ENCODE data around the gene CLTB. TPM values are rescaled to one million over a fixed set of nuclear protein-coding genes. Genes with fewer than 3 reads are reported as not detected.

The CLTB gene
- polyA plus RNA-seq, 3 donors, result 63.2 to 87.6 (median 75.2) TPM

DNA sequence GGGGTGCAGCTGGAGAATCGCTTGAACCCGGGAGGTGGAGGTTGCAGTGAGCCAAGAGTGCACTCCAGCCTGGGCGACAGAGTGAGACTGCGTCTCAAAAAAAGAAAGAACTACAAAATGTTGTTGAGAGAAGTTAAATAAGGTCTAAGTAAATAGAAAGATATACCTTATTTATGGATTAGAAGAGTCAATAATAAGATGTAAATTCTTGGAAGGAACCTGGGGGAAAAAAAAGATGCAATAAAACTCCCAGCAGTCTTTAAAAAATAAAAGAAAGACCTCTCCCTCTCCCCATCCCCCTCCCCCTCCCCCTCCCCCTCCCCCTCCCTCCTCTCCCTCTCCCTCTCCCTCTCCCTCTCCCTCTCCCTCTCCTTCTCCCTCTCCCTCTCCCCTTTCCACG is 16.4 kb upstream of the CLTB start:
- Histone ChIP-seq H3K27me3 (ENCODE audit: control insufficient read depth in 2 of 2, insufficient read depth in 2 of 2, low read length in 2 of 2) (no peaks in the 10 kb centered on the region), H3K4me1 (ENCODE audit: control insufficient read depth in 1 of 2, insufficient read depth in 2 of 2, low read length in 2 of 2) (peaks cover 9 to 10% of the 10 kb centered on the region in 2 donors), H3K36me3 (replicated peaks in 1 of 2; ENCODE audit: control insufficient read depth in 1 of 2, insufficient read depth in 2 of 2, low read length in 2 of 2) (no peaks in the 10 kb centered on the region), H3K4me2 (replicated peaks; ENCODE audit: extremely low read depth, low read length, poor library complexity, severe bottlenecking) (no peak overlapping the region), H3K9me3 (replicated peaks in 1 of 2; ENCODE audit: control insufficient read depth in 1 of 2, insufficient read depth in 1 of 2, low read length in 2 of 2) (no peaks in the 10 kb centered on the region), H4K20me1 (ENCODE audit: insufficient read depth, low read length) (no peaks in the 10 kb centered on the region), H2AFZ (ENCODE audit: insufficient read depth, low read depth, low read length, poor library complexity, severe bottlenecking) (no peak overlapping the region), H3K79me2 (ENCODE audit: insufficient read depth, low read length) (no peaks in the 10 kb centered on the region), H3K4me3 (replicated peaks in 1 of 3; ENCODE audit: low read depth in 2 of 3, low read length in 3 of 3) (no peak overlapping the region), H3K27ac (ENCODE audit: low read depth in 1 of 2, low read length in 2 of 2) (no peak overlapping the region), H3K9ac (ENCODE audit: insufficient read depth, low read length, poor library complexity, severe bottlenecking) (no peak overlapping the region)
- no peak for DNase-seq
- Mint-ChIP-seq H3K4me3 (no peak overlapping the region), H3K9me3 (peaks cover 0 to 7% (median 2%) of the 10 kb centered on the region in 7 donors), H3K4me1 (peaks cover 14% of the 10 kb centered on the region), H3K27ac (no peak overlapping the region), H3K36me3 (no peaks in the 10 kb centered on the region), H3K27me3 (ENCODE audit: low read depth in 3 of 3) (no peaks in the 10 kb centered on the region)
- TF ChIP-seq, protein P1, sequence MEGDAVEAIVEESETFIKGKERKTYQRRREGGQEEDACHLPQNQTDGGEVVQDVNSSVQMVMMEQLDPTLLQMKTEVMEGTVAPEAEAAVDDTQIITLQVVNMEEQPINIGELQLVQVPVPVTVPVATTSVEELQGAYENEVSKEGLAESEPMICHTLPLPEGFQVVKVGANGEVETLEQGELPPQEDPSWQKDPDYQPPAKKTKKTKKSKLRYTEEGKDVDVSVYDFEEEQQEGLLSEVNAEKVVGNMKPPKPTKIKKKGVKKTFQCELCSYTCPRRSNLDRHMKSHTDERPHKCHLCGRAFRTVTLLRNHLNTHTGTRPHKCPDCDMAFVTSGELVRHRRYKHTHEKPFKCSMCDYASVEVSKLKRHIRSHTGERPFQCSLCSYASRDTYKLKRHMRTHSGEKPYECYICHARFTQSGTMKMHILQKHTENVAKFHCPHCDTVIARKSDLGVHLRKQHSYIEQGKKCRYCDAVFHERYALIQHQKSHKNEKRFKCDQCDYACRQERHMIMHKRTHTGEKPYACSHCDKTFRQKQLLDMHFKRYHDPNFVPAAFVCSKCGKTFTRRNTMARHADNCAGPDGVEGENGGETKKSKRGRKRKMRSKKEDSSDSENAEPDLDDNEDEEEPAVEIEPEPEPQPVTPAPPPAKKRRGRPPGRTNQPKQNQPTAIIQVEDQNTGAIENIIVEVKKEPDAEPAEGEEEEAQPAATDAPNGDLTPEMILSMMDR (IDR thresholded peaks at IDR 0.05), result no peak
- intact Hi-C loops (cut with micrococcal nuclease), result no loop called here
- 90% methylated on average over 2 of the region's 5 CpGs for WGBS (ENCODE audit: insufficient coverage)

DNA sequence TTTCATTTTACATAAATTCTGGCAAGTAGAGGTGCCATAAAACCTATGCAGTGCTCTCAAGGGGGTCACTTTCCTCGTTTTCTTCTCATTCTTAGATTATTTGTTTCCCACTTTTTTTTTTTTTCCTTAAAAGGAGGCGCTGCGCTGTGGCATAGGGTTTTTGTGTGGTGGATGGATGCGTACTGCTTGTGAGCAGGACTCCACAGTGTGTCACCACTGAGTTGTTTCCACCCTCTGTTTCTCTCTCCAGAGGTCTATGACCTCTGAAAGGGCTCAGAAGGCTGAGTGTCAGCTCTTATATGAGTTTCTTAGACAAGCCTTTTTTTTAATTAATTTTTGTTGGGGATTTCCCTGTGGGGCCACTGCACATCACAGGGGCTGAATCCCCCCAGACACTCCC is 13.6 kb upstream of the CLTB start:
- H3K36me3 Mint-ChIP-seq, result no peaks in the 10 kb centered on the region
- TF ChIP-seq, protein P1 (IDR thresholded peaks at IDR 0.05), result no peak
- intact Hi-C loops (cut with micrococcal nuclease), result no loop called here
- H4K20me1 ChIP-seq (ENCODE audit: insufficient read depth, low read length), result no peaks in the 10 kb centered on the region
- no peak overlapping the region for H3K27ac ChIP-seq (ENCODE audit: low read depth in 1 of 2, low read length in 2 of 2)
- peaks cover 3% of the 10 kb centered on the region for H3K4me1 Mint-ChIP-seq
- no peaks in the 10 kb centered on the region for H3K79me2 ChIP-seq (ENCODE audit: insufficient read depth, low read length)
- H3K36me3 ChIP-seq (replicated peaks in 1 of 2; ENCODE audit: control insufficient read depth in 1 of 2, insufficient read depth in 2 of 2, low read length in 2 of 2), result no peaks in the 10 kb centered on the region
- H3K27me3 Mint-ChIP-seq (ENCODE audit: low read depth in 3 of 3), result no peaks in the 10 kb centered on the region
- WGBS (ENCODE audit: insufficient coverage), result no CpG with 5 or more reads among the region's 4 CpGs
- no peaks in the 10 kb centered on the region for H3K4me1 ChIP-seq (ENCODE audit: control insufficient read depth in 1 of 2, insufficient read depth in 2 of 2, low read length in 2 of 2)
- peaks cover 0 to 4% of the 10 kb centered on the region in 2 donors for H3K9me3 ChIP-seq (replicated peaks in 1 of 2; ENCODE audit: control insufficient read depth in 1 of 2, insufficient read depth in 1 of 2, low read length in 2 of 2)
- H3K9ac ChIP-seq (ENCODE audit: insufficient read depth, low read length, poor library complexity, severe bottlenecking), result no peak overlapping the region
- no peak overlapping the region for H3K4me2 ChIP-seq (replicated peaks; ENCODE audit: extremely low read depth, low read length, poor library complexity, severe bottlenecking)
- no peaks in the 10 kb centered on the region for H3K27me3 ChIP-seq (ENCODE audit: control insufficient read depth in 2 of 2, insufficient read depth in 2 of 2, low read length in 2 of 2)
- H3K27ac Mint-ChIP-seq, result no peak overlapping the region
- DNase-seq, result no peak
- H3K4me3 ChIP-seq (replicated peaks in 1 of 3; ENCODE audit: low read depth in 2 of 3, low read length in 3 of 3), result no peak overlapping the region
- peaks cover 0 to 15% (median 7%) of the 10 kb centered on the region in 7 donors for H3K9me3 Mint-ChIP-seq
- no peak overlapping the region for H2AFZ ChIP-seq (ENCODE audit: insufficient read depth, low read depth, low read length, poor library complexity, severe bottlenecking)
- H3K4me3 Mint-ChIP-seq, result no peak overlapping the region
